Measurements from ENCODE around the gene ATG16L2.
"Not testable (repeated sequence)": the region's sequence is repeated elsewhere in the genome, so short reads cannot be mapped to it uniquely, and the experiment has no call there.

ATG16L2 gene

DNA sequence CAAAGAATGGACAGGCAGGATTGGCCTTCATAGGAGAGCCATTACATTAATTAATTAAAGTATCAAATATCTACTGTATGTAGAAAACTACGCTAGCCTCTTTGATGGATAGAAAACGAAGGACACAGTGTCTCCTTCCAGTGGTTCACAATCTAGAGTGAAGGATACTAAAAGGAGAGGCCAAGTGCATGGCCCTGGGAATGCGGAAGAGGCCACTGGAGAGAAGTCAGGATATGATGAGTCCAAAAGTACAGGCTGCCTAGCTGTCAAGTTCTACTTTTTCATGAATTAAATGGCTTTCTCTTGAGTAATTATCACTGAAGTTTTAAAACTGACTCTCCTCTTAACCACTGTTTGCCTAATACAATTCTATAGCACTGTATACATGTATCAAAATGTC lies 41.9 kb downstream of the ATG16L2 start:
- DNase-seq: no peak

DNA sequence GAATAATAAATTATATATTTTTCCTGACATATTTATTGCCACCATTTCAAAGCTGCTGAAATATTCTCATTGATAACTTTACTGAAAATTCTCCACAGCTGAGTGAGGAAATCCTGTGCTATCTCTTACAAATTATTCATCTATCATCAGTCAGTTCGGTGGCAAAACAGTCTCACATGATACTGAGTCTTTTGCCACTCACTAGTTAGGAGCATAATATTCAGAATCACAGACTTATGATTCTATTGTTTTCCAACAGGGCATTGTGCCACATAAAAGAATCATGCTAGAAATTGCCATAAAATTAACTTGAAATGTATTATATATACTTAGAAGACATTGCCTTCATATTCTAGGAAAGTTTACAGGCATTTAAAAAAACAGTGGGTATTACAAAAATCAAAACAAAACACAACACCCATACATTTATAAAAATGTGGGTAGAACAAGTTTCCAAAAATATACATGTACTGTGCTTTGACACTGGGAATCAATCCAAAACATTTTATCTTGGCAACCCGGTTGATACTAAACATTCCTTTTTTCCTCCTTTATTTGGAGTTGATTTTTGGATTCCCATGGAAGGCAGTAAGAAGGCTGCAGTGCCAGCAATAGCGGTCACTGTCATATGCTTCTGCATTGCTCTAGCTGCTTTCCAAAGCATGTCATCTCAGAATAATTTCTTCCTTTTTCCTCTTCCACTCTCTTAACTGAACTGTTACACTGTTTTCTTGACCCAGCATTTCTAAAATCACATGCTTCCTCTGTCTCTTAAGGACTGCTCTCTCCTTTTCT lies 42.5 kb downstream of the ATG16L2 start:
- no peak for DNase-seq

DNA sequence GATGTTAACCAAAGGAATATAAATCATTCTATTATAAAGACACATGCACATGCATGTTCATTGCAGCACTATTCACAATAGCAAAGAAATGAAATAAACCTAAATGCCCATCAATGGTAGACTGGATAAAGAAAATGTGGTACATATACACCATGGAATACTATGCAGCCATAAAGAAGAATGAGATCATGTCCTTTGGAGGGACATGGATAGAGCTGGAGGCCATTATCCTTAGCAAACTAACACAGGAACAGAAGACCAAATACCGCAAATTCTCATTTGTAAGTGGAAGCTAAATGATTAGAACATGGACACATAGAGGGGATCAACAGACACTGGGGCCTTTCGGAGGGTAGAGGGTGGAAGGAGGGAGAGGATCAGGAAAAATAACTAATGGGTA lies 44.1 kb downstream of the ATG16L2 start:
- DNase-seq: not testable (repeated sequence)

DNA sequence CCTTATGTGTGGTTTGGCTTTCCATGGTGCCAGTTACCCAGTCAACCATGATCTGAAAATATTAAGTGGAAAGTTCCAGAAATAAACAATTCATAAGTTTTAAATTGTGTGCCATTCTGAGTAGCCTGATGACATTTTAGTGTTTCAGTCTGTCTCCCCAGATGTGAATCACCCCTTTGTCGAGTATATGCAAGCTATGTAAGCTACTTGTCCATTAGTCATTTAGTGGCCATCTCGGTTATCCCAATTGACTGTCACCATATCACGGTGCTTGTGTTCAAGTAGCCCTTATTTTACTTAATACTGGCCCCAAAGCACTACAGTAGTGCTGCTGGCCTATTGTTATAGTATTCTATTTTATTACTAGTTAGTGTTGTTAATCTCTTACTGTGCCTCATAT lies 44.9 kb downstream of the ATG16L2 start:
- DNase-seq: no peak

DNA sequence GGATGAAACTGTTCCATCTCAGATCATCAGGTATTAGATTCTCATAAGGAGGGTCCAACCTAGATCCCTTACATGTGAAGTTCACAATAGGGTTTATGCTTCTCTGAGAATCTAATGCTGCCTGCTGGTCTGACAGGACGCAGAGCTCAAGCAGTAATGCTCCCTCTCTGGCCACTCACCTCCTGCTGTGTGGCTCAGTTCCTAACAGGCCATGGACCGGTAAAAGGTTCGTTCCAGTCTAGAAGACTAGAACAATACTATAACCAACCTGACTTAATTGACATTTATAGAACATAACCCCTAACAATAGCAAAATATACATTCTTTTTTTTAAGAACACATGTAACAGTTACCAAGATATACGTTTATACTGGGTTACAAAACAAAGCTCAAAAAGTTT lies 45.8 kb downstream of the ATG16L2 start:
- DNase-seq: no peak

DNA sequence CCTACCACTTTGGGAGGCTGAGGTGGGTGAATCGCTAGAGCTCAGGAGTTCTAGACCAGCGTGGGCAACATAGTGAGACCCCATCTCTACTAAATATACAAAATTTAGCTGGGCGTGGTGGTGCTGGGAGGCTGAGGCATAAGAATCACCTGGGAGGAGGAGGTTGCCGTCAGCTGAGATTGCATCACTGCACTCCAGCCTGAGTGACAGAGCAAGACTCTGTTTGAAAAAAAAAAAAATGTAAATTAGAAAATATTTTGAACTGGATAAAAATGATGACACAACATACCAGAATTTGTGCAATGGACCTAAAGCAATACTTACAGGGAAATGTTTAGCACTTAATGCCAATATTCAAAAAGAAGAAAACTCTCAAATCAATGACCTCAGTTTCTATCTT lies 46.4 kb downstream of the ATG16L2 start:
- DNase-seq: no peak

DNA sequence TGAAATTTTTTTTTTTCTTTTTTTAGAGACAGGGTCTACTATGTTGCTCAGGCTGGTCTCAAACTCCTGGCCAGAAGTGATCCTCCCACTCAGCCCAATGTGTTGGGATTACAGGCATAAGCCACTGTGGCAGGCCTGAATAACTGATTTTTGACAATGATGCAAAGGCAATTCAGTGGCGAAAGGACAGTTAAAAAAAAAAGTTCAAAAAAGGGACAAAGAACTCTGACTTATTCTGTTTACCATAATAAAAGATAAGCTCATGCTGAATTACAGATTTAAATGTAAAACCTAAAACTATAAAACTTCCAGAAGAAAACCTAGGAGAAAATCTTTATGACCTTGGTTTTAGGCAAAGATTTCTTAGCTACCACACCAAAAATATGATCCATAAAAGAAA lies 48.9 kb downstream of the ATG16L2 start:
- DNase-seq: no peak

DNA sequence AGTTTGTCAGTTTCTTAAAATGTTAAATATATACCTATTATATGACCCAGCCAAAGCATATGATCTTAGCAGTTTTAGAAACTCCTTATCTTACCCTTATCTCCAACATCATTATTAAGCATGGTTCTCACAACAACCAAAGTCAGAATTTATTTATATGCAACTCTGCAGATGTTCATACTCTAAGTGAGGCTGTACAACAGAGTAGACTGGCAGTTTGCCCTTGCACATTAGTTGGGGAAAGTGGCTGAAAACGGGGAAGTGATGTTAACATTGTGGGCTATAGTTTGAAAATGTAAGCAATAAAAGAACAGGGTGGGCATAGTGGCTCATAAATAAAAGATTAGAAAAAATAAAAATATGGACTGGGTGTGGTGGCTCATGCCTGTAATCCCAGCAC lies 49.7 kb downstream of the ATG16L2 start:
- DNase-seq: no peak

DNA sequence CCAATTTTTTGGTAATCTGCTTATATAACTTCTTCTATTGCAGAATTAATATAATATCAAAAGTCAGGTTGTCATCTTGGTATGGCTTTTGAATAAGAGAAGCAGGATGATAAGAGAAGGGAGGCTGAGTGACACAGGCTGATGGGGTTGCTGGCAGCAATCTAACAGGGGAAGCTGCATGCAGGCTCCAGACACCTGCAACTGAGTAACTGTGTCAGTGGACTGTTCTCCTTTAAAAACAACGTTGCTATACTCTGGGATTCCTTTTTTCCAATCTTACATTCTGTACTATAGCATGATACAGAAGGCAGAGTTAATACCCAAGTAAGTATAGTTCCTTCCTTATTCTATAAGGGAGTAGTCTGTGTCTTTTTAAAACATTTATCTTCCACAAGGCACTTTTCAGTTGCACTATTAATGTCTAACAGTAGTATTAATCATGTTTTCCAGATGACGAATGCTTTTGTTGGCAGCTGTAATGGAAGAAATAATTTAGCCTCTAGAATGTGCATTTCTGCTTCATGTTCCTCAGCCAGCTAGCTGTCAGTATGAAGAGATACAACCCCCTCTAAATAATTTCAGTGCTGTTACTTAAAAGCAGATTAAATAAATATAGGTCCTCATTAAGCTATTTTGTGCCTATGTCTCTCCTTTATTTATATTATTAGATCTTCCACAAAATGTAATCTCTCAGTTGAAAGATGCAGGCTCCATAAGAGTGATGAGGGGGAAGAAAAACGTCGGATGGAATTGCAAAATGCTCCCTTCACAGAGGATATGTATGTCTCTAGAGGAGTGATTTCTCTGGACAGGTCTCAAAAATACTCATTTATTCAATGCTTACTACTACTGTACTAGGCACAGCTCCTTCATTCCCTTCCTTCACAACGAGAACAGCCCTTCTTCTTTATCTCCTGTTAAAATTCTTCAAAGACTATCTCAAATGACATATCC lies 50.8 kb downstream of the ATG16L2 start:
- no peak for DNase-seq

DNA sequence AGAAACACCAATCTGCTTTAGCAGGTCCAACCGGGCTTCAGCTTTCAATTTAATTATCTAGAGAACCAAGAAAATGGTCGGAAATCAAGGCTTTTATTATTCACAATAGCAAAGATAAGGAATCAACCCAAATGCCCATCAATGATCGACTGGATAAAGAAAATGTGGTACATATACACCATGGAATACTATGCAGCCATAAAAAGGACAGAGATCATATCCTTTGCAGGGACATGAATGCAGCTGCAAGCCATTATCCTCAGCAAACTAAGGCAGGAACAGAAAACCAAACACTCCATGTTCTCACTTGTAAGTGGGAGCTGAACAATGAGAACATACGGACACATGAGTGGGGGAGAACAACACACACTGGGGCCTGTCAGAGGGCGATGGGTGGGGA lies 53.8 kb downstream of the ATG16L2 start:
- no peak for DNase-seq

DNA sequence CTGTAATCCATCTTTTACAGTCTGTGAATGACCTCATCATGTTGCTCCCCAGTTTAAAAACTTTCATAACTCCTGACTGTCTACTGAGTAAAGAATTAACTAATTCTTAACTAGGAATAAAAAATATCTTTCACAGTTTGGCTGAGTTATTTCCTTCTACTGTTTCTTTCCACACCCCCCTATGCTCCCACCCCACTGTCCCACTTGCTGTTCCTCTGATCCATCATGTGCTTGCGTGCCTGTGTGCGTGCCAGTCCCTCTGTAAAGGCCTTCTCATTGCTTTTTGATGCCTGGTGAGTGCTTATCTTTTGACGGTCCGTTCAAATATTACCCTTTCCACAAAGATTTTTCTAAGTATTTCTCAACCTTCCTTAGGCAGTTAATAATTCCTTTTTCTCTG lies 55.6 kb downstream of the ATG16L2 start:
- no peak for DNase-seq

DNA sequence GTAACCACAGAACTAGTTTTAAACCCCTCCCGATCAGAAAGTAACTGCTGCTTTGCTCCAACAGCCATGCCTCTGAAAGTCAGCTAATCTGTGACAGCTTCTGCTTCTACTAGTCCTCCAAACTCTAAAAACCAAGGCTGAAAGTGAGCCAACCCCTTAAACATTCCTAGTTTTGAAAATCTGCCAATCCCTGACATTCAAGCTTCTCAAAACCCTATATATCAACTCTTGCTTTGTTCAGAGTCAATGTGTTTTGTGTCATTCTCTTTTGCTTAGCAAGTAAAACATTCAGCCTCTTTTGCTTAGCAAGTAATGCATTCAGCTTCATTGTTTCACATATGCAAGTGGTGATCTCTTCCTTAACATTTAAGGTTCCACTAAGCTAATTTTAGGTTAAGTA lies 56.9 kb downstream of the ATG16L2 start:
- DNase-seq: no peak

DNA sequence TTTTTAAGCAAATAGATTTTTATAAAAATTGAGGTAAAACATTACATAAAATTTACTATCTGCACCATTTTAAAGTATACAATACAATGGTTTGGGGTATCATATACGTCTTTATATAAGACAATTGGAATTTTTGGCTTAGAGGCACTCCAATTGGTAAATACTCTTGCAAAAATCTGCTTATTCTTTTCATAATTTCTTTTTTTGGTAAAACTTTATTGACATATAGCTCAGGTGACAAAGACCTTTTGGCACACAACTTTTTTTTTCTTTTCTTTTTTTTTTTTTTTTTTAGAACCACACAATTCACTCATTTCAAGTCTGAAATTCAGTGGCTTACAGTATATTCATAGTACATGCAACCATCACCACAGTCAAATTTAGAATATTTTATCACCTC lies 57.8 kb downstream of the ATG16L2 start:
- DNase-seq: no peak

DNA sequence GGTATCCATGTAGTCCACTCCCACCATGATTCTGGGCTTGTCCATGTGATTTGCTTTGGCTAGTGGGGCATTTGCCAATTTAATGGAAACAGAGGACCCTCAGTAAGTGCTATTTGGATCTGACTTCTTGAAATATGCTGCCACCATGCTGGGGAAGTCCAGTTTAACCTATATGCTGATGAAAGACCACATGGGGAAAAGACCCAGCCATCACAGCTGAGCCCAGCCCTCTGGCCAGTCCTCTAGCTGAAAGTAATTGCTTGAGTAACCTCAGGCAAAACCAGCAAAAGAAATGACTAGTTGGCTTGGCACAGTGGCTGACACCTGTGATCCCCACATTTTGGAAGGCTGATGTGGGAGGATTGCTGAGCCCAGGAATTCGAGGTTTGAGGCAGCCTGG lies 61.5 kb downstream of the ATG16L2 start:
- DNase-seq: no peak

DNA sequence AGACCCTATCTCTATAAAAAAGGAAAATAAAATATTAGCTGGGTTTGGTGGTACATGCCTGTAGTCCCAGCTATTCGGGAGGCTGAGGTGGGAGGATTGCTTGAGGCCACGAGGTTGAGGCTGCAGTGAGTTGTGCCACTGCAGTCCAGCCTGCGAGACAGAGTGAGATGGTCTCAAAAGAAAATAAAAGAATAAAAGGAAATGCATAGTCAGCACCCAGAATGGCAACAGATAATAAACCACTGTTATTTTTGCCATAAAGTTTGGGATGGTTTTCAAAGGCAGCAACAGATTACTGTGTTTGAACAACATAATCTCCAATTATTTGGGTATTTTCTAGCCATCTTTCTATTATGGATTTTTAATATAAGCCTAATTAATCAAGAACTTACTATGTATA lies 61.9 kb downstream of the ATG16L2 start:
- DNase-seq: no peak

Measured in DMS53 (cell line).